Small intestine (tissue), 7 donors: ENCODE results near the gene C19orf38. TPM values are rescaled to one million over a fixed set of nuclear protein-coding genes. Genes with fewer than 3 reads are reported as not detected.

ENCODE experiments used
- DNase-seq, 2 donors: peaks; one replicate each; pipeline versions ENCODE4 v3.0.0 to v3.0.0-alpha.2; 2013
- FAIRE-seq: peaks from 2 replicates; lab custom pipeline; 2012; peaks lifted over from hg19 to GRCh38; lab: Jason Lieb, UNC
- H3K27ac ChIP-seq, 3 donors: one replicate each; pipeline ENCODE4 v1.5.1; 2013; ENCODE audit warnings: low read length in 2 of 3, mild to moderate bottlenecking in 2 of 3, control low read depth in 1 of 3, inconsistent platforms in 1 of 3, low read depth in 1 of 3, moderate library complexity in 1 of 3
- H3K27me3 ChIP-seq, 3 donors: one replicate each; pipeline ENCODE4 v1.6.1; 2013; ENCODE audit warnings: low read length in 3 of 3, inconsistent platforms in 1 of 3; ENCODE audit not compliant: control insufficient read depth in 3 of 3, insufficient read depth in 3 of 3
- H3K36me3 ChIP-seq, 3 donors: one replicate each; pipeline ENCODE4 v1.6.1; 2013; ENCODE audit warnings: low read length in 3 of 3, inconsistent platforms in 1 of 3, low read depth in 1 of 3, mild to moderate bottlenecking in 1 of 3, moderate library complexity in 1 of 3; ENCODE audit not compliant: control insufficient read depth in 3 of 3, insufficient read depth in 2 of 3
- H3K4me1 ChIP-seq, 3 donors: one replicate each; pipeline ENCODE4 v1.6.1; 2013; ENCODE audit warnings: low read length in 2 of 3, inconsistent platforms in 1 of 3, low read depth in 1 of 3, mild to moderate bottlenecking in 1 of 3, moderate library complexity in 1 of 3; ENCODE audit not compliant: control insufficient read depth in 3 of 3, insufficient read depth in 2 of 3
- H3K4me3 ChIP-seq, 3 donors: one replicate each; pipeline ENCODE4 v1.5.1; 2013; ENCODE audit warnings: low read length in 3 of 3, control low read depth in 1 of 3, inconsistent platforms in 1 of 3, low read depth in 1 of 3, mild to moderate bottlenecking in 1 of 3, moderate library complexity in 1 of 3
- H3K9me3 ChIP-seq, 2 donors: one replicate each; pipeline ENCODE4 v1.6.1; 2013; ENCODE audit warnings: low read depth in 1 of 2, low read length in 1 of 2; ENCODE audit not compliant: control insufficient read depth in 2 of 2, insufficient read depth in 1 of 2
- WGBS, 3 donors: extraction: QIAGEN DNeasy Blood & Tissue Kit; methylation state at CpG; one replicate each; pipeline ENCODE4 v1.1.7; 2013; 5-methylcytosine and 5-hydroxymethylcytosine counted together
- polyA plus RNA-seq, 4 donors: library from polyadenylated mRNA; stranded (reverse) in 3 of 4; unstranded in 1 of 4; fragments of 200-250 nt in 3 of 4; fragments of 120-200 nt in 1 of 4; gene quantifications; one replicate each; pipeline versions ENCODE4 v1.2.1 to v1.2.3, GENCODE V29; 2013
- donor health status: healthy with polysubstance abuse.
- donor health status: control.
- donor health status: control.
- donor health status: Bipolar disorder and iron deficiency.
- donor health status: healthy.

Gene C19orf38
- polyA plus RNA-seq, 4 donors, result 1.1 to 2.6 (median 1.8) TPM

GRCh38 chr19:10828981-10829821 lies 19.0 kb upstream of the C19orf38 start:
- no peaks in the 10 kb centered on the region for H3K27me3 ChIP-seq
- H3K9me3 ChIP-seq, result no peaks in the 10 kb centered on the region
- no peak overlapping the region for H3K27ac ChIP-seq
- FAIRE-seq (no peak), DNase-seq (no peak)
- H3K36me3 ChIP-seq, result peaks cover 25 to 90% (median 27%) of the 10 kb centered on the region in 3 donors
- H3K4me3 ChIP-seq, result no peak overlapping the region
- WGBS, 3 donors, result 92% methylated on average over 26 of the region's 26 CpGs
- no peaks in the 10 kb centered on the region for H3K4me1 ChIP-seq

GRCh38 chr19:10829967-10830366 lies 18.2 kb upstream of the C19orf38 start:
- Histone ChIP-seq H3K4me1 (peaks cover 0 to 3% (median 0%) of the 10 kb centered on the region in 3 donors), H3K36me3 (peaks cover 20 to 89% (median 24%) of the 10 kb centered on the region in 3 donors), H3K9me3 (no peaks in the 10 kb centered on the region), H3K4me3 (no peak overlapping the region), H3K27ac (no peak overlapping the region), H3K27me3 (no peaks in the 10 kb centered on the region)
- WGBS, 3 donors, result 88 to 92% (median 88%) methylated on average over 10 to 16 of the region's 16 CpGs
- no peak for DNase-seq
- FAIRE-seq, result no peak

- no peaks in the 10 kb centered on the region for H3K27me3 ChIP-seq
- peaks cover 0 to 7% (median 0%) of the 10 kb centered on the region in 3 donors for H3K4me1 ChIP-seq
- H3K27ac ChIP-seq, result no peak overlapping the region
- WGBS, 3 donors, result 90 to 94% (median 91%) methylated on average over 7 of the region's 7 CpGs
- no peaks in the 10 kb centered on the region for H3K9me3 ChIP-seq
- DNase-seq (no peak), FAIRE-seq (no peak)
- H3K4me3 ChIP-seq, result no peak overlapping the region
- peaks cover 20 to 89% (median 24%) of the 10 kb centered on the region in 3 donors for H3K36me3 ChIP-seq
Measured at GRCh38 chr19:10830370-10830769, 17.8 kb upstream of the C19orf38 start.

GRCh38 chr19:10830931-10831779 lies 17.1 kb upstream of the C19orf38 start:
- 88 to 91% (median 89%) methylated on average over 28 to 33 of the region's 33 CpGs for WGBS, 3 donors
- H3K9me3 ChIP-seq, result no peaks in the 10 kb centered on the region
- FAIRE-seq, result no peak
- no peak overlapping the region for H3K4me3 ChIP-seq
- peaks cover 0 to 7% (median 0%) of the 10 kb centered on the region in 3 donors for H3K4me1 ChIP-seq
- H3K27me3 ChIP-seq, result no peaks in the 10 kb centered on the region
- no peak overlapping the region for H3K27ac ChIP-seq
- no peak for DNase-seq
- H3K36me3 ChIP-seq, result peaks cover 18 to 81% (median 22%) of the 10 kb centered on the region in 3 donors

GRCh38 chr19:10831987-10832938 lies 16.0 kb upstream of the C19orf38 start:
- Histone ChIP-seq H3K27me3 (no peaks in the 10 kb centered on the region), H3K36me3 (peaks cover 13 to 72% (median 21%) of the 10 kb centered on the region in 3 donors), H3K9me3 (peaks cover 0 to 9% of the 10 kb centered on the region in 2 donors), H3K4me3 (no peak overlapping the region), H3K4me1 (peaks cover 0 to 14% (median 0%) of the 10 kb centered on the region in 3 donors), H3K27ac (no peak overlapping the region)
- 81 to 83% (median 81%) methylated on average over 28 of the region's 28 CpGs for WGBS, 3 donors
- no peak for DNase-seq
- FAIRE-seq, result no peak

- peaks cover 13 to 69% (median 21%) of the 10 kb centered on the region in 3 donors for H3K36me3 ChIP-seq
- H3K27ac ChIP-seq, result no peak overlapping the region
- peaks cover 0 to 12% of the 10 kb centered on the region in 2 donors for H3K9me3 ChIP-seq
- no peak for FAIRE-seq
- 84 to 92% (median 91%) methylated on average over 20 of the region's 20 CpGs for WGBS, 3 donors
- DNase-seq, result no peak
- H3K27me3 ChIP-seq, result no peaks in the 10 kb centered on the region
- peaks cover 0 to 14% (median 0%) of the 10 kb centered on the region in 3 donors for H3K4me1 ChIP-seq
- H3K4me3 ChIP-seq, result no peak overlapping the region
Measured at GRCh38 chr19:10832939-10833296, 15.3 kb upstream of the C19orf38 start.

GRCh38 chr19:10835089-10835753 lies 13.0 kb upstream of the C19orf38 start:
- H3K4me1 ChIP-seq, result peaks cover 0 to 14% (median 0%) of the 10 kb centered on the region in 3 donors
- FAIRE-seq, result no peak
- H3K27ac ChIP-seq, result peak overlapping the region; percentile 52 to 100 (median 93)
- 34 to 52% (median 49%) methylated on average over 31 to 32 of the region's 32 CpGs for WGBS, 3 donors
- no peaks in the 10 kb centered on the region for H3K27me3 ChIP-seq
- H3K9me3 ChIP-seq, result peaks cover 0 to 12% of the 10 kb centered on the region in 2 donors
- peaks cover 6 to 50% (median 16%) of the 10 kb centered on the region in 3 donors for H3K36me3 ChIP-seq
- peak overlapping the region in 2 of 3 donors; percentile 70 to 96 for H3K4me3 ChIP-seq
- peak in 1 of 2 donors; percentile 100 for DNase-seq
